GM10266 (cell line): Measurements from ENCODE around the gene LIPC.

Experiments used
- DNase-seq: peaks from one replicate; pipeline ENCODE4 v3.0.0; 2012; ENCODE audit errors: extremely low spot score
- CTCF ChIP-seq: IDR thresholded peaks from 2 replicates; pipeline ENCODE4 v1.5.1; 2012; ENCODE audit warnings: mild to moderate bottlenecking, low read depth; ENCODE audit not compliant: control insufficient read depth, insufficient read depth; ENCODE audit errors: missing control alignments

Gene LIPC

DNA sequence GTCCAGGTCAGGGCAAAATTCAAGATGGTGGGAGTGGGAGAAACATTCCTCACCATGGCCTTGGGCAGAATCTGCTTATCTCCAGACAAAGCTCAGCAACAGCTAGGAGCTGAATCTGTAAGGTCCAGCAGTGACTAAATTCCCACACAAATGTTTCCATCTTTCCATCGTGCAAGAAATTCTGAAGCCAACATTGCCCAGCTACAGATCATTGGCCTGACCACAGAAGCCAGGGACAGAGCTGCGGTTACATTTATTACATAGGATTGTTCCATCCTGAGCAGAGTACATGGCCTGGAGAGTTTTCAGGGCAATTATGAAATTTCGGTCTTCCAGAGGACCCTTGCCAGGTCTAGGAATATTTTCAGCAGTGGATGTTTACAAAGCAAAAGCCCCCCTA is 100.3 kb downstream of the LIPC start:
- no peak for TF ChIP-seq CTCF
- no peak for DNase-seq

DNA sequence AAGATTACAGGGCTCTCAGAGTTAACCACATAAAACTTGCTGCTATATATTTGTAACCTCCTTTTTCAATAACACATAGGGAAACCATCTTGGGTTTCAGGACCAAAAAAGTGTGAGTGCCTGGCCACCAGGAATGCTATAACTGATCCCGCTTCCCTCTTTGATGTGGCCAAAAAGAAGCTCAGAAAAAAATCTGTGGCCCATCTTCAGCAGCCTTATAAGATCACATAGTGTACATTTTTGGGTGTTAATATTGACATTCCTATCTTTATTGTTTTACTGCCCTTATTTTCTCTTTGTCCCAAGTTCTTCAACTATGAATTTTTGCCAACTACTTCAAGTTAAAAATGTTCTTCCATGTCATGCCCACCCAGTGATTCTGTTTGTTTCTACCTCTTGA is 102.8 kb downstream of the LIPC start:
- no peak for TF ChIP-seq CTCF
- DNase-seq = no peak

DNA sequence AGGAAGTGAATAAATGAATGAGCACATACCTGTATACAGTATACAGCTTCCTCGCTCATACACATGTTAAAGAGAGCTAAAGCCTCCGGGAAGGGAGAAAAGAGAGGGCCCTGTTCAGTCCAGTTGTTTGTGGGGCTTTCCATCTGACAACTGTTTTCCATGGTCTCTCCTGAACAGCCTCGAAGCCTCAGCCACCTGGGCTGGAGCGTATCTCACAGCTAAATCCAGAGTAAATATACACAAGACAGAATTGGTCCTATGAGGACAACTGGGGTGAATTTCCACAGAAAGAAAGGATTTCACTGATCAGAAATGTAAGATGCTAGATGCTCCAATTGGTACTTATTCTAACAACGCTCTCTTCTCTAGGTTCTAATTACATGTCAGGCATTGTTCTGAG is 103.5 kb downstream of the LIPC start:
- DNase-seq = no peak
- no peak for TF ChIP-seq CTCF

DNA sequence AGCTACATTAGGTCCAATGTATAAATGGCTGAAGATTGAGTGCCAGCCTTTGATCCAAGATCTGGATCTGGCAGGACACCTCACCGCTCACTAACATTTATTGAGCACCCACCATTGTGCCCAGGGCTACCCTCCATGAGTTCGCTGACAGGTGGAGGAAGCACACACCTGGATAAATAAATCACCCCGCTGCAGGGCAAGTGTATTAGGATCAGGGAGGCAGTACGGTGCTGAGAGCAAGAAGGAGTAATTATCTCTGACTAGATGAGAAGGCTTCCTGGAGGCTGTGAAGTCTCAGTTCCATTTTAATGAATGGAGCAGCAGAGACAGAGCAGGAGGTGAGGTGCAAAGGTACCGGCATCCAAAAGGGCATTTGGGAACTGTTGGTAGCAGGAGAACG is 104.1 kb downstream of the LIPC start:
- DNase-seq = no peak
- TF ChIP-seq CTCF = no peak

- DNase-seq = no peak
- TF ChIP-seq CTCF = no peak
Observed at GRCh38 chr15:58536414-58536813, 104.6 kb downstream of the LIPC start.

- TF ChIP-seq CTCF = no peak
- no peak for DNase-seq
Observed at GRCh38 chr15:58537033-58537432, 105.2 kb downstream of the LIPC start.

DNA sequence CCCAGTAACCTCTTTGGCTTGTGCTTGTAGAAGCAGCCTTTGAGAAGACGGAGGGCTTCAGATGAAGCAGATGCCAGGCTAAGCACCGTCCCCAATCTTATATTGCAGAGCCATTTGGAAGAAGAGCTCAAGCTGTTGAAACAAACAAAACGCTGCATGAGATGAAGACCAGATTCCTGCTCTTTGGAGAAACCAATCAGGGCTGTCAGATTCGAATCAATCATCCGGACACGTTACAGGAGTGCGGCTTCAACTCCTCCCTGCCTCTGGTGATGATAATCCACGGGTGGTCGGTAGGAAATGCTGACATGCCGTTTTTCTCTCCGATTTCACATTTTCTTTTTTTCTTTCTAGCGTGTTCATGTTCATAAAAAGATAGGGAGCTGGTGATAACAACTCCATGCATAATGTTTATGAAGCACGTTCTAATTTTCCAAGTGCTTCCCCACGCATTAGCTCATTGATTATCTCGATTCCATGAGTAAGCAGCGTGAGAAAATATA is 106.5 kb downstream of the LIPC start:
- DNase-seq = no peak
- no peak for TF ChIP-seq CTCF
